AG10803 (cell line): ENCODE results near the gene ZBTB12.

Source experiments
- DNase-seq: peaks from one replicate; pipeline ENCODE4 v3.0.0; 2010; ENCODE audit warnings: low read depth
- H3K4me3 ChIP-seq: 2 replicates; pipeline ENCODE4 v1.5.1; 2011; ENCODE audit warnings: mild to moderate bottlenecking, low read length, control low read depth
- CTCF ChIP-seq: conservative IDR thresholded peaks from 2 replicates; pipeline ENCODE4 v1.5.1; 2011; ENCODE audit warnings: mild to moderate bottlenecking, low read length, control low read depth, inconsistent platforms

The ZBTB12 gene

GRCh38 chr6:31878726-31879125, 23.2 kb downstream of the ZBTB12 start, which contains the start of gene SLC44A4:
TSS of gene SLC44A4 (minus strand) at chr6:31878997. CDS start at chr6:31878980, 17 bp downstream.
- TF ChIP-seq CTCF = no peak
- DNase-seq = no peak
- H3K4me3 ChIP-seq = no peak within 1 kb of the TSS

GRCh38 chr6:31878222-31878621, 23.7 kb downstream of the ZBTB12 start:
- no peak for DNase-seq
- TF ChIP-seq CTCF = no peak
- H3K4me3 ChIP-seq = no peak overlapping the region

GRCh38 chr6:31877651-31878161, 24.2 kb downstream of the ZBTB12 start:
- no peak overlapping the region for H3K4me3 ChIP-seq
- DNase-seq = no peak
- TF ChIP-seq CTCF = no peak

DNA sequence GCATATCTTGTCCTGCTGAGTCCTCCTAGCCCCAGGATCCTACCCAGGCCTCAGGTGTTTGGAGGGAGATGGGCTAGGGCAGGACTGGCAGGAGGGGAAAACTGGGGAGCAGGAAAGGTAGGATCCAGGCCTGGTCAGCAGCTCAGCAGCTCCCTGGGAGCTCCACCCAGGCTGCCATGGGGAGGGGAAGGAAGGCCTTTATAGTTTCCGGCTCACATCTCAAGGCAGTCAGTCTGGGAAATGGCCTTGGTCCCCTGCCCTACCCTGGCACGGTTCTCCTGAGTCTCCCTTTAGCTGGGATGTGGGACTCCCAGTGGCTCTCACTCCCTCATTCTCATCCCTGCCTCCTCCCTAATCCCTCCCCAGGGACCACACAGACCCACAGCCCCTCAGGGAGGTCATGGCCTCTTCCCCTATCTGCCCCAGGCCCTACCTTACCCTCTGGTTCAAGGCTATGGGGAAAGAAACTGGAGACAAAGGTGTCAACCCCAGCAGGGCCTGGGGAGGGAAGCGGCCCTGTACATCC, 24.7 kb downstream of the ZBTB12 start:
- no peak for TF ChIP-seq CTCF
- DNase-seq = no peak
- no peak overlapping the region for H3K4me3 ChIP-seq

GRCh38 chr6:31876357-31876756, 25.5 kb downstream of the ZBTB12 start:
- H3K4me3 ChIP-seq = no peak overlapping the region
- TF ChIP-seq CTCF = no peak

DNA sequence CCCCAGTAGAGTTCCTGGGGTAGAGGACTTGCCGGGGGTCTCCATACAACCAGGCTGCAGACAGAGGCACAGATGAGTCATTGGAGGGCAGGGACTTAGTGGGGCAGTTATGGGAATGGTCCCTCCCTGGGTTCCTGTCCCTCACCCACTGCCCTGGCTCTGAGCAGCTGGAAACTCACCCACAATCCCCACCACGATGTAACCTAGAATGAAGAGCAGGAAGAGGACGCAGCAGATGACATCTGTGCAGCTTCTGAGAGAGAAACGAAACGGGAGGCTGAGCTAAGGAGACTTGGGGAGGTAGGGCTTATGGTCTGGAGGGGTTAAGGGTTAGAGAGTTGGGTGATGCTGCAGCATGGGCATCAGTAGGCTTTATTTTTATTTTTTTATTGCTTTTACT, 26.0 kb downstream of the ZBTB12 start:
- no peak for DNase-seq
- H3K4me3 ChIP-seq = no peak overlapping the region
- no peak for TF ChIP-seq CTCF

More at GRCh38 chr6:31876357-31876756, 25.5 kb downstream of the ZBTB12 start:
- no peak for DNase-seq

DNA sequence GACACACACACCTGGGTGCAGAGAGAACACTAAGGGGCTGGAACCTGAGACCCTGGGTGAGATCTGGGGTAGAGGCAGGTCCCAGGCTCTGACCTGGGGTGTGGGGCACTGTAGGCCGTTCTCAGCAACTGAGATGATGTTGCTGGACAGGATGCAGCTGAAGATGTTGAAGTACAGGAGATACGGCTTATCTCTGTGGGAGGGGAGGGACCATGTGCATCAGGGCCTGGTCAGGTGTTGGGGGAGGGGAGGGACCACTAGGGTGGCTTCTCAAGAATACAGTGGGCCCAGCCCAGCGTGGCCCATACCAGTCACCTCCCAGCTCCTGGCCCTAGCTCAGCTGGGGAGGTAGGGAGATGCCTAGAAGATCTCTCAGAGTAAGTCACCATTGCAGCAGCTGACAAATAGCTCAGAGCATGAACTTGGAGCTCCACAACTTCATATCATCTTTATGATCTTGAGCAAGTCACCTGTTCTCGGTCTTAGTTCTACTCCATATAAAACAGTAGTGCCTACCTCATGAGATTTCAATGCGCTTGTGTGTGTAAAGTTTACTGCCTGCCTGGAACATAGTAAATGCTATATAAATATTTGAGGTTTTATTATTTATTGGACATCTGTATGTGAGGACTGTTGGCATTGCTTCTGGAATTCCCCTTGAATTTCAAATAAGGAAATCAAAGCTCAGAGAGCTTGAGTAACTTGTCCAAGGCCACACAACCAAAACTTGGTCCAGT, 26.9 kb downstream of the ZBTB12 start:
- DNase-seq = peak; percentile 45
- no peak overlapping the region for H3K4me3 ChIP-seq
- TF ChIP-seq CTCF = no peak
